Measurements from ENCODE around the gene TRIM56.
"Not testable (repeated sequence)": the region's sequence is repeated elsewhere in the genome, so short reads cannot be mapped to it uniquely, and the experiment has no call there.

The TRIM56 gene

DNA sequence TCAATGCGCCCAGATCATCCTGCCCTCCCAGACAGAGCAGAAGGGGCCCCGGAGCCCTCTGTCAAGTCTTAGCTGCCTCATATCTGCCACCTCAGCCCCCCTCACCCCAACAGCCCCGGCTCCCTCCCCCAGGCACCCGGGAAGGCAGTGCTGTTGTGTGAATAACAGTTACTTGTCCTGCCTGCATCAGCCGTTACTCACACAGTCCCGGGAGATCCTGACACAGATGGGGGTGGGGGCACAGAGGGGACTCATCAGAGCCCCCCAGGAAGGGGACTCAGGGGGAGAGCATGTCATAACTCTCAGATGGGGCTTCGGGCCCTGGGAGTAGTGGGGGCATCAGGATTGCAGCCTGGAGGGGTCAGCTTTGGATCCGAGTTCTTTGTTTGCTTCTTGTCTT is 29.2 kb downstream of the TRIM56 start:
- no peak for DNase-seq

DNA sequence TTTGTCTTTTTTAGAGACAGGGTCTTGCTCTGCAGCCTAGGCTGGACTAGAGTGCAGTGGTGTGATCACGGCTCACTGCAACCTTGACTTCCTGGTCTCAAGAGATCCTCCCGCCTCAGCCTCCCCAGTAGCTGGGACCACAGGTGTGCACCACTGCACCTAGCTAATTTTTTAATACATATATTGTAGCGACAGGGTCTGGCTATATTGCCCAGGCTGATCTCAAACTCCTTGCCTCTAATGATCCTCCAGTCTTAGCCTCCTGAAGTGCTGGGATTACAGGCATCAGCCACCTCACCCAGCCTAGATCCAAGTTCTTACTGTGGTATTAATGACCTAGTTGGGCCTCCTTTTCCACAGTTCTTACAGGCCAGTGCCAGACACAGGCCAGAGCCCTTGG is 29.9 kb downstream of the TRIM56 start:
- DNase-seq = no peak

DNA sequence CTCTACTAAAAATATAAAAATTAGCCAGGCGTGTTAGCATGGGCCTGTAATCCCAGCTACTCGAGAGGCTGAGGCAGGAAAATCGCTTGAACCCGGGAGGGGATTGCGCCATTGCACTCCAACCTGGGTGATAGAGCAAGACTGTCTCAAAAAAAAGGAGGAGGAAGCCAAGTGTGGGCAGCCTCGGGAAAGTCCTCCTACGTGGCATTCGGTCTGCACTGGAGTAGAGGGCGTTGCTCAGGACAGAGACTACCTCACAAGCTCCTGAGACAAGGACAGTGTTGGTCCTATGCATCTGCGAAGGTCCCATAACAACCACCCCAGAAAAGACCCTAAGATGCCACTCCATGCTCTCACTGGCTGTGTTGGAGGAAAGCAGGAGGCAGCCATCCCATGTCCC is 31.6 kb downstream of the TRIM56 start:
- no peak for DNase-seq

DNA sequence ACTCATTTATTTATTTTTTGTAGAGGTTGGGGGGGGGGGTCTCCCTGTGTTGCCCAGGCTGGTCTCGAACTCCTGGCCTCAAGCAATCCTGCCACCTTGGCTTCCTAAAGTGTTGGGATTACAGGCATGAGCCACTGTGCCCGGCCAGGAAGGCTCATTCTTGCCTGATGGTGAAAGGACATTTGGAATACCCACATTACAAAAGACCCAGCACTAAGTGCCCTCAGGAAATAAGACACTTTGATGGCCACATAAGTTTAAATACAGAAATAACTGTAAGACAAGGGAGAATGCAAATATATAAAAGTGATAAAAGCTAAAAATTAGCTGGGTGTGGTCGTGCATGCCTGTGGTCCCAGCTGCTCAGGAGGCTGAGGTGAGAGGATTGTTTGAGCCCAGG is 33.6 kb downstream of the TRIM56 start:
- no peak for DNase-seq

DNA sequence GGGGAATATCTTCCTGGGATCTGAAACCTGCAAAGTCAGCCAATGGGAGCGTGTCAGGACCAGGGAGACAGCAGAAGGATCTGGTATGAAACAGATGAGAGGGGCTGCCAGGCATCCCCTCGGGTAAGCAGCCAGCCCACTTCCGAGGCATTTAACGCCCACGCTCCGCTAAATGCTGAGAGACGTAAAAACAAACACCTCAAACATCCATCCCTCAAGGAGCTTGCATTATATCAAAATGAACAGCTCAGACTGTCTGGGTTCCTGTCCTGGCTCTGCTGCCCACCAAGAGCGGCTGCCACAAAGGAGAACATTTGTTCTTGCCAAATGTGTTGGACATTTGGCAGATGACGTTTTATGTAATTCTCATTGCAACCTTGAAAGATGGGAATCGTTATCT is 34.6 kb downstream of the TRIM56 start:
- DNase-seq = no peak

DNA sequence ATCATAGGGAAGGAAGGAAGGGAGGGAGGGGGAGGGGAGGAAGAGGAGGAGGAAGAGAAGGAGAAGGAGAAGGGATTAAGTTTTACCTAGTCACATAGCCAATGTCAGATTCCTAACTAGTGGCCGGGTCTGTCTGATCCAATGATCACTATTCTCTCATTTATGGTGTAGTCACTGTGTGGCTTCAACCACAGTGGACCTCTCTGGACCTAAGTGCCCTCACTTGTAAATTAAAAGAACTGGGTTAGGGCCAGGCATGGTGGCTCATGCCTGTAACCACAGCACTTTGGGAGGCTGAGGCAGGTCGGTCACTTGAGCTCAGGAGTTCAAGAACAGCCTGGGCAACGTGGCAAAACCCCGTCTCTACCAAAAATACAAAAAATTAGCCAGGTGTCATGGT is 35.0 kb downstream of the TRIM56 start:
- no peak for DNase-seq

DNA sequence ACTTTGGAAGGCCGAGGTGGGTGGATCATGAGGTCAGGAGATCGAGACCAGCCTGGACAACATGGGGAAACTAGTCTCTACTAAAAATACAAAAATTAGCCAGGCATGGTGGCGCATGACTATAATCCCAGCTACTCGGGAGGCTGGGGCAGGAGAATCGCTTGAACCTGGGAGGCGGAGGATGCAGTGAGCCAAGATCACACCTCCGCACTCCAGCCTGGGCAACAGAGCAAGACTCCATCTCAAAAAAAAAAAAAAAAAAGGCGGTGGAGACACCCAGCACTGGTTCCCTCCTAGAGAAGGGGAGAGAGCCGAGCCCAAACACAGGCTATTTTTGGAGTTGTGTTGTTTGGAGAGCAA is 36.3 kb downstream of the TRIM56 start:
- not testable (repeated sequence) for DNase-seq

DNA sequence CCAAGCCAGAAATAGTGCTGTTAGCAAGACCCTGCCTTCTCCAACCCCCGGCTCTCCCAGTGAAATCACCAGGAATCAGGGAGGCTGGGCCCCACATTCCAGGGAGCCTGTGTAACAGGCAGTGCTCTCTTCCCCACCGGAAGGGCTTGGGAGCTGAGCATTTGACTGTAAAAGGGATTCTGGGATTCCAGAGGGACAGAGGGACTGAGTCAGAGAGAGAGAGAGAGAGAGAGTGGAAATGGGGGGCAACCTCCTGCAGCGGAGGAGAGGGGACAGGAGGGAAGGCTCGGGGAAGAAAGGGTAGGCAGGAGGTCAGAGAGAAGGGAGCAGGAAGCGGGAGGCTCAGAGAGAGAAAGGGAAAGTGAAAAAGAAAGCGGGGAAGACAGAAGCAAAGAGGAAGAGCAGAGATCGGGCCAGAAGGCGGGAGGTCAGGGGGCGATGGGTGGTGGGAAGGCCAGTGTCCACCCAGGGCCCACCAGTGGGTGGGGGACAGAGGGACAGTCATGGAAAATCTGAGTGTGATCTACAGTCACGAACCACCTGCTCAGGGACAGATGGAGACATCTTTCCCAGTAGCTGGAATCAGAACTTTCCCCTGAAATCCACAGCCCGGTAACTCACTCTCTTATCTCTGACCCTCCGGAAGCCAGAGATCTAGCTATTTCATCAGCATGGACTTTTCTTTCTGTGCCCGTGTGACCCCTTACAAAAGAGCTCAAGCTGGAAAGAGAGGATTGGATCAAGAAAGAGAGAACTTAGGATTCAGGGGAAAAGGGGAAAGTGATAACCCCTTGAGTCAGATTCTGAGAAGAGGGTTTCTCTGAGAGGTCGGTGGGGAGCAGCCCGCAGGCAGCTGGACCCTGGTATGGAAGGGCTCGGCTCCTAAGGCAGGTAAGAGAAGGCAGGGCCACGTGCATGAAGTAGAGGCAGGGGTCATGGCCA is 37.0 kb downstream of the TRIM56 start:
- no peak for DNase-seq

DNA sequence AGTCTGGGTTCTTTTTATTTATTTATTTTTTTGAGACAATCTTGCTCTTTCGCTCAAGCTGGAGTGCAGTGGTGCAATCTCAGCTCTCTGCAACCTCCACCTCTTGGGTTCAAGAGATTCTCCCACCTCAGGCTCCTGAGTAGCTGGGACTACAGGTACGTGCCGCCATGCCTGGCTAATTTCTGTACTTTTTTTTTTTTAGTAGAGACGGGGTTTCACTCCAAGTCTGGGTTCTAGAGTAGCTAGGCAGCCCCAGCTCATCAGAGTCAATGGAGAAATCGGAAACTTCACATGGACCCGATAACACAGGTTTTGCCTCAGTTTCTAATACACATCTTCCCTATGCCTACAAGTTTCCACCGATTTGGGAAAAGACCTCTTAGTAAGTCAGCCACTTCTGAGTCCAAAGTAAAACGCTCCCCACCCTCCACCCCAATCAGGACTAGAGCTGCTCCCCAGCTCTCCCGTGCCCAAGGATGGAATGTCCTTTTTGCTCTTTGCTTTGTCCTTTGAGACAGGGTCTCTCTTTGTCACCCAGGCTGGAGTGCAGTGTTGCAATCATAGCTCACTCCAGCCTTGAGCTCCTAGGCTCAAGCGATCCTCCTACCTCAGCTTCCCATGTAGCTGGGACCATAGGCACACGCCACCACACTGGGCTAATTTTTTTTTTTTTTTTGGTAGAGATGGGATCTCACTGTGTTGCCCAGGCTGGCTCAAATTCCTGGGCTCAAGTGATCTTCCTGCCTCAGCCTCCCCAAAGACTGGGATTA is 37.8 kb downstream of the TRIM56 start:
- no peak for DNase-seq

DNA sequence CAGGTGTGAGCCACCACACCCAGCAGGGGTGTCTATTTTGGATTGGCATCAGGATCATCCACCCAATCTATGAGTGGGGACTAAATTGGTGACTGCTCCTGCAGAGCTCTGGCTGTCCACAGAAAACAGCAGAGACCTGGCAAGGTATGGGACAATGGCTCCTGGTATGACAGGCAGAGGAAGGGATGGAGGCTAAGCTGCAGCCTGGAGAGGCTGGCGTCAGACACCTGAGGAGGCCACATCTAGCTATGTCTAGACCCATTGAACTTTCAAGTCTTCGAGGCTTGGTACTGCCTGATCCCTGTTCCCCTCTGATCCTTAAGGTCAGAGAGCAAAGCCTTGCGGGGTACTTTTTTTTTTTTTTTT is 38.4 kb downstream of the TRIM56 start:
- no peak for DNase-seq

DNA sequence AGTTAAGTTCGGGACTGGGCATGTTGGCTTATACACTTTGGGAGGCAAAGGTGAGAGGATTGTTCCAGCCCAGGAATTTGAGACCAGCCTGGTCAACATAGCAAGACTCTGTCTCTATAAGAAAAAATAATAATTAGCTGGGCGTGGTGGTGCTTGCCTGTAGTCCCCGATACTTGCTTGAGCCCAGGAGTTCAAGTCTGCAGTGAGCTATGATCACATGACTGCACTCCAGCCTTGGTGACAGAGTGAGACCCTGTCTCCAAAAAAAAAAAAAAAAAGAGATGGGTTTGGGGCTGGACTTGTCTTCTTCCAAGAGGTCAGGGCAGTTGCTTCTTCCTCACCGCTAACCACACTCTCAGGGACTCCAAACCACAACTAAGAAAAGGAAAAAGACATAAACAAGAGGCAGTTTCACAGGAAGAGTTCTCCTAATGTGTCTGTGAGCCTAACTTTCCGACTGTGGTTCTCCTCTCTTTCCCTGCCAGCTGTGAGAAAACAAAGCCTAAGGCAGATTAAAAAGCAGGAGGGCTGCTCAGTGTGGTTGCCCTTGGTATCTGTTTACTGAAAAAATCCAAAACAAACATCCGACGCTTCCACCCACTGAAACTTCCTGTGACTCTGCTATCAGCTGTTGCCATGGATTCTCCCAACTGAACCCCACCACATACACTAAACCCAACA is 39.2 kb downstream of the TRIM56 start:
- no peak for DNase-seq

DNA sequence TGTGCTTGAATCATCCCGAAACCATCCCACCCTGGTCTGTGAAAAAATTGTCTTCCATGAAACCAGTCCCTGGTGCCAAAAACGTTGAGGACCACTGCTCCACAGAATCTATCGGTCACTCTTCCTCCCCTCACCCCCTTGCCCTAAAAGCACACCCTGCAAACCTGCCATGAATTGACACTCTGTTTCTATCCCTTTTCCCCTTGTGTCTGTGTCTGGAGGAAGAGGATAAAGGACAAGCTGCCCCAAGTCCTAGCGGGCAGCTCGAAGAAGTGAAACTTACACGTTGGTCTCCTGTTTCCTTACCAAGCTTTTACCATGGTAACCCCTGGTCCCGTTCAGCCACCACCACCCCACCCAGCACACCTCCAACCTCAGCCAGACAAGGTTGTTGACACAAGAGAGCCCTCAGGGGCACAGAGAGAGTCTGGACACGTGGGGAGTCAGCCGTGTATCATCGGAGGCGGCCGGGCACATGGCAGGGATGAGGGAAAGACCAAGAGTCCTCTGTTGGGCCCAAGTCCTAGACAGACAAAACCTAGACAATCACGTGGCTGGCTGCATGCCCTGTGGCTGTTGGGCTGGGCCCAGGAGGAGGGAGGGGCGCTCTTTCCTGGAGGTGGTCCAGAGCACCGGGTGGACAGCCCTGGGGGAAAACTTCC is 40.8 kb downstream of the TRIM56 start:
- DNase-seq = no peak

DNA sequence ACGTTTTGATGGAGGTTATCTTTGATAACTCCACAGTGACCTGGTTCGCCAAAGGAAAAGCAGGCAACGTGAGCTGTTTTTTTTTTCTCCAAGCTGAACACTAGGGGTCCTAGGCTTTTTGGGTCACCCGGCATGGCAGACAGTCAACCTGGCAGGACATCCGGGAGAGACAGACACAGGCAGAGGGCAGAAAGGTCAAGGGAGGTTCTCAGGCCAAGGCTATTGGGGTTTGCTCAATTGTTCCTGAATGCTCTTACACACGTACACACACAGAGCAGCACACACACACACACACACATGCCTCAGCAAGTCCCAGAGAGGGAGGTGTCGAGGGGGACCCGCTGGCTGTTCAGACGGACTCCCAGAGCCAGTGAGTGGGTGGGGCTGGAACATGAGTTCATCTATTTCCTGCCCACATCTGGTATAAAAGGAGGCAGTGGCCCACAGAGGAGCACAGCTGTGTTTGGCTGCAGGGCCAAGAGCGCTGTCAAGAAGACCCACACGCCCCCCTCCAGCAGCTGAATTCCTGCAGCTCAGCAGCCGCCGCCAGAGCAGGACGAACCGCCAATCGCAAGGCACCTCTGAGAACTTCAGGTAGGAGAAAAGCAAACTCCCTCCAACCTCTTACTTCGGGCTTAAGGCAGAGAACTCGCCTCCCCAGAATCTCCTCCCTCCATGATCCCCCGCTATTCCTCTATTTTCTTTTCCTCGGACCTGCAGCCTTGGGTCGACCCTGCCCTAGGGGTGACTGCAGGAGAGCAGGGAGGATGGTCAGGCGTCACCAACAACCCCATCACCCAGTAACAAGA is 41.6 kb downstream of the TRIM56 start, which contains the start of gene SERPINE1:
SERPINE1 (plus strand) TSS at position 454 of the 809 bp plus-strand sequence. CDS start 1,290 bp downstream, outside the sequence.
- DNase-seq = peak; percentile 21 to 22

DNA sequence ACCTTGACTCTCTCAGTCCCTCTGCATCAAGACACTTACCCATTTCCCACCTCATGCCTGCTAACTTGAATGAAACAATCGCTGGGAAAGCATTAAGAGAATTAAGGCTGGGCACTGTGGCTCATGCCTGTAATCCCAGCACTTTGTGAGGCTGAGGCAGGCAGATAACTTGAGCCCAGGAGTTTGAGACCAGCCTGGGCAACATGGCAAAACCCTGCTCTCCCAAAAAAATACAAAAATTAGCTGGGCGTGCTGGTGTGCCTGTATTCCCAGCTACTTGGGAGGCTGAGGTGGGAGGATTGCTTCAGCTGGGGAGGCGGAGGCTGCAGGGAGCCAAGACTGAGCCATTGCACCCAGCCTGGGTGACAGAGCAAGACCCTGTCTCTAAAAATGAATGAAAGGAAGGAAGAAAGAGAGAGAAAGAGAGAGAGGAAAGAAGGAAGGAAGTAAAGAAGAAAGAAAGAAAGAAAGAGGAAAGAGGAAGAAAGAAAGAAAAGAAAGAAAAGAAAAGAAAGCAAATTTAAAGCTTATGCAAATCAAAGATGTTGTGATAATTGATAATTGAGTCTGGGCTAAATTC is 42.3 kb downstream of the TRIM56 start:
- DNase-seq = no peak

DNA sequence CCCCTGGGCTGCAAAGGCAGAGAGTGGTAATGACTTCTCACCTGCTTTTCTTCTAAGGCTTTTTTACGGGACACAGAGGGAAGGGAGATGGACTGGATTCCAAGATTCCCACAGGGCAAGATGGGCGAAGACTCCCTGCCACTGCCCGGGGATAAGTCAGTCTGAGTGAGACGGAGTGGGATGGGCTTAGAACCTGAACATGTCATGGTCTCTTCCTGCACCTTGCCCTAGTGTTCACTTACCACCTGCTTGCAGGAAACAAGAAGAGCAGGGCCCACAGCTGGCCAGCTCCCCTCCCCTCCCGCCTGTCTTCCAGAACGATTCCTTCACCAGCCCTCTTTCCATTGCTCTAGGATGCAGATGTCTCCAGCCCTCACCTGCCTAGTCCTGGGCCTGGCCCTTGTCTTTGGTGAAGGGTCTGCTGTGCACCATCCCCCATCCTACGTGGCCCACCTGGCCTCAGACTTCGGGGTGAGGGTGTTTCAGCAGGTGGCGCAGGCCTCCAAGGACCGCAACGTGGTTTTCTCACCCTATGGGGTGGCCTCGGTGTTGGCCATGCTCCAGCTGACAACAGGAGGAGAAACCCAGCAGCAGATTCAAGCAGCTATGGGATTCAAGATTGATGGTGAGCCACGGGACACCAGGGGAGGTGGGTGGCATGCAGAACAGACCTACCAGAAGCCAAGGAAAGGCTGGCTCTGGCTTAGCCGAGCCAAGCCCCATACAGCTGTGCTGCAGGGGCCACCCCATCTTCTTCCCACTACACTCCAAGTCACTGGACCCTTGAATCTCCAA is 43.0 kb downstream of the TRIM56 start:
- DNase-seq = no peak

DNA sequence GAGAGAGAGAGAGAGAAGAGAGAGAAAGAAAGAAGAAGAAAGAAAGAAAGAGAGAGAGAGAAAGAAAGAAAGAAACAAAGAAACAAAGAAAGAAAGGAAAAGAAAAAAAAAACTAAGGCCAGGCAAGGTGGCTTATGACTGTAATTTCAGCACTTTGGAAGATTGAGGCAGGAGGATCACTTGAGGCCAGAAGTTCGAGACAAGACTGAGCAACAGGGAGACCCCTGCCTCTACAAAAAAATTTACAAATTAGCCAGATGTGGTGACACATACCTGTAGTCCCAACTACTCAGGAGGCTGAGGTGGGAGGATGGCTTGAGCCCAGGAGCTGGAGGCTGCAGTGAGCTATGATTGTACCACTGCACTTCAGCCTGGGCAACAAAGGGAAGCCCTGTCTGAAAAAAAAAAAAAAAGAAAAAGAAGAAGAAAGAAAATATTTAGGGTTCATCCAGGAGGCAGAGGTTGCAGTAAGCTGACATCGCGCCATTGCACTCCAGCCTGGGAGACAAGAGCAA is 44.4 kb downstream of the TRIM56 start:
- no peak for DNase-seq

DNA sequence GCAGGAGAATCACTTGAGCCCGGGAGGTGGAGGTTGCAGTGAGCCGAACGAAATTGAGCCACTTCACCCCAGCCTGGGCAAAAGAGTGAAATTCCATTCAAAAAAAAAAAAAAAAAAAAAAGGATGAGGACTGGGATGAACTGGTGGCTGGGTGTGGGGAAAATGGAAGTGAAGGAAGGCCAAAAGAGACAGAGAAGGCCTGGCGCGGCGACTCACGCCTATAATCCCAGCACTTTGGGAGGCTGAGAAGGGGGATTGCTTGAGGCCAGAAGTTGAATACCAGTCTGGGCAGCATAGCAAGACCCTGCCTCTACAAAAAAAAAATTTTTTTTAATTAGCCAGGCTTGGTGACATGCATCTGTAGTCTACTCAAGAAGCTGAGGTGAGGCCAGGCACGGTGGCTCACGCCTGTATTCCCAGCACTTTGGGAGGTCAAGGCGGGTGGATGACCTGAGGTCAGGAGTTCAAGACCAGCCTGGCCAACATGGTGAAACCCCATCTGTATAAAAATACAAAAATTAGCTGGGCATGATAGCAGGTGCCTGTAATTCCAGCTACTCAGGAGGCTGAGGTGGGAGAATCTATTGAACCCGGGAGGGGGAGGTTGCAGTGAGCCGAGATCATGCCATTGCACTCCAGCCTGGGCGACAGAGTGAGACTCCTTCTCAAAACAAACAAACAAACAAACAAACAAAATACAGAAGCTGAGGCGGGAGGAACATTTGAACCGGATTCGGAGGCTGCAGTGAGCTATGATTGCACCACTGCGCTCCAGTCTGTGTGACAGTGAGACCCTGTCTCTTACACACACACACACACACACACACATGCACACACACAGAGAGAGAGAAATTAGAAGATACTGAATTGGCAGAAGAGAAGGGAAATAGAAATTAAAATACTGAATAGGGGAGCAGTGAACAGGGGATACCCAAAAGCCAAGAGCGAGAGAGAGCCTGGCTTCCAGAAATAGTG is 47.6 kb downstream of the TRIM56 start:
- DNase-seq = not testable (repeated sequence)

DNA sequence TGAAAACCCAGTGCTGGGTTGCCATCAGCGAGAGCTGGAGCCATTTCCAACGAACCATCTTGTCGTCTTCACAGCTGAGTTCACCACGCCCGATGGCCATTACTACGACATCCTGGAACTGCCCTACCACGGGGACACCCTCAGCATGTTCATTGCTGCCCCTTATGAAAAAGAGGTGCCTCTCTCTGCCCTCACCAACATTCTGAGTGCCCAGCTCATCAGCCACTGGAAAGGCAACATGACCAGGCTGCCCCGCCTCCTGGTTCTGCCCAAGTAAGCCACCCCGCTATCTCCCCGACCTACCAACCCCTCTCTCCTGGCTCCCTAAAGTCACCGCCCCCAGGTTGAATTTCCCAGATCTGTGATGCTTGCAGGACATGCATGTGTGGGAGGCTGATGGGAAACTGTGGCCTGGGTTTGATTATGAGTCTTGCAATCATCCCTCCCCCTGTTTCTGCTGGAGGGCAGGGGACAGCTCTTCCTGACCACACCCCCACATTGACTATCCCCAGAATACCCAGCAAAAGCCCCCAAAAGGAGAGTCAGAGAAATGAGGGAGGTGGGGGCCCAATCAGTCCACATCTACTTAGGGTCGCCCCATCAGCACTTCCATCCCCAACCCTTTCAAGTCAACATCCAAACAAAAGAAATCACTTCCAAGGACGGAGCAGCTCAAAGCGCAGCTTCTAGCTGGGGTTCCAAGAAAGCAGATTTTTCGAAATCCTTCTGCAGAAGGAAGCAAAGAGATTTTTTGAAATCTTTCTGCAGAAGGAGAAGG is 48.5 kb downstream of the TRIM56 start:
- no peak for DNase-seq

All from stimulated activated CD4-positive, alpha-beta T cell treated with anti-CD3 and anti-CD28 coated beads, Interleukin-2, amount 100 ng/mL, for 48 hours (primary cell).